Cardiac fibroblast (primary cell): ENCODE data around the gene CDK8.

Source experiments
- DNase-seq, 2 donors: peaks; one replicate each; pipeline versions ENCODE4 v3.0.0 to v3.0.0-alpha.2; 2010; ENCODE audit warnings: low read depth in 2 of 2
- H3K4me3 ChIP-seq, 2 donors: replicated peaks in 1 of 2; 1 replicate in 1 of 2; 2 replicates in 1 of 2; pipeline ENCODE4 v1.5.1; 2011; ENCODE audit warnings: low read depth in 2 of 2, low read length in 2 of 2, mild to moderate bottlenecking in 2 of 2, moderate library complexity in 1 of 2
- CTCF ChIP-seq: IDR thresholded peaks from one replicate; pipeline ENCODE4 v1.5.1; 2011; ENCODE audit warnings: low read depth, mild to moderate bottlenecking, low read length, inconsistent platforms

CDK8 gene

GRCh38 chr13:26411206-26411605, 157.3 kb downstream of the CDK8 start:
- TF ChIP-seq CTCF = no peak
- no peak for DNase-seq
- no peak overlapping the region for H3K4me3 ChIP-seq

- TF ChIP-seq CTCF = no peak
- no peak overlapping the region for H3K4me3 ChIP-seq
- peak; percentile 1 to 6 for DNase-seq
These were observed 158.3 kb downstream of the CDK8 start for GRCh38 chr13:26412263-26412662.

- no peak for DNase-seq
- no peak overlapping the region for H3K4me3 ChIP-seq
- TF ChIP-seq CTCF = no peak
These were observed 159.2 kb downstream of the CDK8 start for GRCh38 chr13:26412936-26413716.

- H3K4me3 ChIP-seq = no peak overlapping the region
- DNase-seq = no peak
- TF ChIP-seq CTCF = no peak
These were observed 166.5 kb downstream of the CDK8 start for GRCh38 chr13:26420282-26420960.

- TF ChIP-seq CTCF = no peak
- no peak overlapping the region for H3K4me3 ChIP-seq
- no peak for DNase-seq
These were observed 168.1 kb downstream of the CDK8 start for GRCh38 chr13:26422036-26422435.

- DNase-seq = peak in 1 of 2 donors; percentile 18
- H3K4me3 ChIP-seq = no peak overlapping the region
- no peak for TF ChIP-seq CTCF
These were observed 169.7 kb downstream of the CDK8 start for GRCh38 chr13:26423629-26424028.
